HepG2 (cell line): ENCODE data around the gene TADA3. TPM values are rescaled to one million over a fixed set of nuclear protein-coding genes. Genes with fewer than 3 reads are reported as not detected.
A peak's percentile ranks its signal among the peaks of the same experiment; 100 is the strongest.

ENCODE experiments used
- DDIT3 ChIP-seq: sonication (generic); formaldehyde crosslinking; IDR thresholded peaks from 2 replicates; pipeline ENCODE4 v1.4.0; 2020; ENCODE audit warnings: mild to moderate bottlenecking, missing genetic modification reagents
- ELF4 ChIP-seq: sonication (generic); formaldehyde crosslinking; IDR thresholded peaks from 2 replicates; pipeline ENCODE4 v1.5.0; 2020; ENCODE audit warnings: missing genetic modification reagents, mild to moderate bottlenecking, moderate library complexity, borderline replicate concordance
- FOXA3 ChIP-seq: IDR thresholded peaks from 2 replicates; pipeline ENCODE4 v1.6.1; 2016; ENCODE audit warnings: missing genetic modification reagents, missing compliant biosample characterization
- FUBP1 ChIP-seq: sonication (generic); formaldehyde crosslinking; IDR thresholded peaks from 2 replicates; pipeline ENCODE4 v1.5.1; 2020; ENCODE audit warnings: missing genetic modification reagents, mild to moderate bottlenecking, borderline replicate concordance
- GZF1 ChIP-seq: sonication (generic); formaldehyde crosslinking; IDR thresholded peaks from 2 replicates; pipeline ENCODE4 v1.5.1; 2020; ENCODE audit warnings: mild to moderate bottlenecking, missing genetic modification reagents
- ISX ChIP-seq: sonication (generic); formaldehyde crosslinking; conservative IDR thresholded peaks from 2 replicates; pipeline ENCODE4 v1.5.0; 2020; ENCODE audit warnings: missing genetic modification reagents
- LCORL ChIP-seq, 2 experiments: fragments of 450-650 bp in 1 of 2; sonication (generic) in 1 of 2; formaldehyde crosslinking in 1 of 2; IDR thresholded peaks; 2 replicates each; pipeline versions ENCODE4 v1.5.0 to v1.6.1; 2017 to 2020; ENCODE audit warnings: antibody characterized with exemption in 1 of 2, missing genetic modification reagents in 1 of 2
- MTERF4 ChIP-seq: sonication (generic); formaldehyde crosslinking; IDR thresholded peaks from 2 replicates; pipeline ENCODE4 v1.8.0; 2023; ENCODE audit warnings: mild to moderate bottlenecking, missing genetic modification reagents
- PRMT3 ChIP-seq: sonication (generic); formaldehyde crosslinking; IDR thresholded peaks from 2 replicates; pipeline ENCODE4 v1.8.1; 2022; ENCODE audit warnings: low read depth, mild to moderate bottlenecking, moderate library complexity, missing genetic modification reagents, borderline replicate concordance
- SATB2 ChIP-seq: sonication (generic); formaldehyde crosslinking; IDR thresholded peaks from 2 replicates; pipeline ENCODE4 v1.5.0; 2020; ENCODE audit warnings: missing genetic modification reagents
- SETDB1 ChIP-seq: sonication (generic); formaldehyde crosslinking; IDR thresholded peaks from 2 replicates; pipeline ENCODE4 v1.5.1; 2020; ENCODE audit warnings: missing genetic modification reagents, mild to moderate bottlenecking, borderline replicate concordance
- ZBTB49 ChIP-seq: sonication (generic); formaldehyde crosslinking; IDR thresholded peaks from 2 replicates; pipeline ENCODE4 v1.4.0; 2020; ENCODE audit warnings: missing genetic modification reagents, borderline replicate concordance
- ZHX1 ChIP-seq: sonication (generic); formaldehyde crosslinking; IDR thresholded peaks from 2 replicates; pipeline ENCODE4 v1.8.1; 2022; ENCODE audit warnings: low read depth, mild to moderate bottlenecking, missing genetic modification reagents
- ZNF17 ChIP-seq: sonication (generic); formaldehyde crosslinking; IDR thresholded peaks from 2 replicates; pipeline ENCODE4 v1.5.0; 2020; ENCODE audit warnings: mild to moderate bottlenecking, missing genetic modification reagents
- ZNF329 ChIP-seq: sonication (generic); formaldehyde crosslinking; IDR thresholded peaks from 2 replicates; pipeline ENCODE4 v1.9.0; 2021; ENCODE audit warnings: low read depth, mild to moderate bottlenecking, missing genetic modification reagents
- ZNF33B ChIP-seq: sonication (generic); formaldehyde crosslinking; IDR thresholded peaks from 2 replicates; pipeline ENCODE4 v1.5.1; 2020; ENCODE audit warnings: mild to moderate bottlenecking, missing genetic modification reagents
- ZNF460 ChIP-seq: sonication (generic); formaldehyde crosslinking; IDR thresholded peaks from 2 replicates; pipeline ENCODE4 v1.5.1; 2020; ENCODE audit warnings: missing genetic modification reagents, mild to moderate bottlenecking, borderline replicate concordance
- ZNF580 ChIP-seq: IDR thresholded peaks from 2 replicates; pipeline ENCODE4 v1.6.1; 2016; ENCODE audit warnings: low read depth, borderline replicate concordance
- ZNF75D ChIP-seq: sonication (generic); formaldehyde crosslinking; IDR thresholded peaks from 2 replicates; pipeline ENCODE4 v1.8.1; 2023; ENCODE audit warnings: missing genetic modification reagents, mild to moderate bottlenecking, borderline replicate concordance
- ZSCAN30 ChIP-seq: sonication (generic); formaldehyde crosslinking; IDR thresholded peaks from 2 replicates; pipeline ENCODE4 v1.5.0; 2020; ENCODE audit warnings: mild to moderate bottlenecking, missing genetic modification reagents
- polyA plus RNA-seq, 8 experiments: library from polyadenylated mRNA; depleted of rRNA in 3 of 8; stranded (reverse) in 7 of 8; unstranded in 1 of 8; fragments of >200 nt; fragmentation: Illumina TruSeq in 4 of 8; extraction: Trizol in 4 of 8; gene quantifications; 2 replicates each; pipeline versions ENCODE4 v1.2.1 to v1.2.3, GENCODE V29; 2011 to 2016; ENCODE audit warnings: low read depth in 4 of 8, missing spikeins in 1 of 8, mixed read lengths in 1 of 8; ENCODE audit not compliant: insufficient read depth in 1 of 8
- total RNA-seq, 5 experiments: library from RNA; depleted of rRNA; stranded (reverse); fragments of >200 nt; fragmentation: Illumina TruSeq; extraction: Trizol; gene quantifications; 2 replicates each; pipeline ENCODE4 v1.2.3, GENCODE V29; 2016; ENCODE audit warnings: low read depth in 1 of 5

TADA3 gene
- total and polyA plus RNA-seq, 2 of the 13 experiments (the other 11 are each of a cell fraction or from before 2014, with no cell fraction given) = 32.1 to 37.1 TPM

GRCh38 chr3:9792405-9793160, at the start of gene TADA3, which contains the start of gene ARPC4 (continued):
- TF ChIP-seq ISX = no peak
- peak; percentile 91 for TF ChIP-seq ELF4 (CRISPR knock-in tag)
- no peak for TF ChIP-seq ZNF75D (CRISPR knock-in tag)
- no peak for TF ChIP-seq DDIT3 (CRISPR knock-in tag)
- TF ChIP-seq ZNF580 (CRISPR knock-in tag) = no peak; the same call in 1 of the 2 replicates
- TF ChIP-seq FUBP1 (CRISPR knock-in tag) = no peak
- no peak for TF ChIP-seq ZNF17 (CRISPR knock-in tag)
- TF ChIP-seq FOXA3 (CRISPR knock-in tag) = peak; percentile 29; the same call in 1 of the 2 replicates
- TF ChIP-seq ZNF33B = no peak
- TF ChIP-seq ZNF329 (CRISPR knock-in tag) = no peak
- no peak for TF ChIP-seq PRMT3 (CRISPR knock-in tag)
- TF ChIP-seq LCORL (IDR thresholded peaks at IDR 0.05) = no peak
- TF ChIP-seq LCORL (CRISPR knock-in tag; IDR thresholded peaks at IDR 0.05) = peak; percentile 76; the same call in 1 of the 2 replicates
- TF ChIP-seq MTERF4 (CRISPR knock-in tag) = no peak
- TF ChIP-seq GZF1 (CRISPR knock-in tag) = no peak
- no peak for TF ChIP-seq ZBTB49 (CRISPR knock-in tag)
- TF ChIP-seq ZNF460 (CRISPR knock-in tag) = no peak
- TF ChIP-seq ZSCAN30 (CRISPR knock-in tag) = no peak
- TF ChIP-seq SATB2 = no peak
- TF ChIP-seq ZHX1 (CRISPR knock-in tag) = no peak
- no peak for TF ChIP-seq SETDB1 (CRISPR knock-in tag)
